ENCODE data around the gene NDST1.

Gene NDST1

GRCh38 chr5:150570333-150570732, 62.4 kb downstream of the NDST1 start:
- no peak for DNase-seq (ENCODE audit: low read depth)

- no peak for DNase-seq (ENCODE audit: low read depth)
Observed at GRCh38 chr5:150571836-150572235, 63.9 kb downstream of the NDST1 start.

- DNase-seq (ENCODE audit: low read depth): no peak
Observed at GRCh38 chr5:150573216-150573615, 65.3 kb downstream of the NDST1 start.

- DNase-seq (ENCODE audit: low read depth): no peak
Observed at GRCh38 chr5:150573867-150574817, 66.2 kb downstream of the NDST1 start.

GRCh38 chr5:150574818-150575547, 67.1 kb downstream of the NDST1 start:
- DNase-seq (ENCODE audit: low read depth): no peak

- DNase-seq (ENCODE audit: low read depth): no peak
Observed at GRCh38 chr5:150575745-150576448, 68.0 kb downstream of the NDST1 start.

- DNase-seq (ENCODE audit: low read depth): no peak
Observed at GRCh38 chr5:150576449-150576949, 68.6 kb downstream of the NDST1 start.

GRCh38 chr5:150577378-150578139, 69.6 kb downstream of the NDST1 start:
- DNase-seq (ENCODE audit: low read depth): no peak

- DNase-seq (ENCODE audit: low read depth): no peak
Observed at GRCh38 chr5:150578781-150579461, 71.0 kb downstream of the NDST1 start.

- no peak for DNase-seq (ENCODE audit: low read depth)
Observed at GRCh38 chr5:150579462-150580400, 71.8 kb downstream of the NDST1 start.

- DNase-seq (ENCODE audit: low read depth): no peak
Observed at GRCh38 chr5:150580917-150581316, 73.0 kb downstream of the NDST1 start.

GRCh38 chr5:150582241-150583109, 74.5 kb downstream of the NDST1 start:
- DNase-seq (ENCODE audit: low read depth): no peak

- DNase-seq (ENCODE audit: low read depth): no peak
Observed at GRCh38 chr5:150583541-150584225, 75.8 kb downstream of the NDST1 start.

GRCh38 chr5:150584556-150585335, 76.8 kb downstream of the NDST1 start:
- no peak for DNase-seq (ENCODE audit: low read depth)

- DNase-seq (ENCODE audit: low read depth): no peak
Observed at GRCh38 chr5:150585781-150586341, 77.9 kb downstream of the NDST1 start.

- DNase-seq (ENCODE audit: low read depth): no peak
Observed at GRCh38 chr5:150587016-150587415, 79.1 kb downstream of the NDST1 start.

Data from activated T-helper 1 cell treated with Interleukin-2 at 50 U/mL for 16 hours (primary cell).